SW 1271 (cell line): ENCODE measurements around the gene GRIP2.

Experiments used
- DNase-seq, 2 experiments: peaks; one replicate each; lab custom pipeline; 2025; lab: John Stamatoyannopoulos, UW

GRIP2 gene

GRCh38 chr3:14452740-14453710 lies 87.1 kb downstream of the GRIP2 start:
- no peak for DNase-seq

DNA sequence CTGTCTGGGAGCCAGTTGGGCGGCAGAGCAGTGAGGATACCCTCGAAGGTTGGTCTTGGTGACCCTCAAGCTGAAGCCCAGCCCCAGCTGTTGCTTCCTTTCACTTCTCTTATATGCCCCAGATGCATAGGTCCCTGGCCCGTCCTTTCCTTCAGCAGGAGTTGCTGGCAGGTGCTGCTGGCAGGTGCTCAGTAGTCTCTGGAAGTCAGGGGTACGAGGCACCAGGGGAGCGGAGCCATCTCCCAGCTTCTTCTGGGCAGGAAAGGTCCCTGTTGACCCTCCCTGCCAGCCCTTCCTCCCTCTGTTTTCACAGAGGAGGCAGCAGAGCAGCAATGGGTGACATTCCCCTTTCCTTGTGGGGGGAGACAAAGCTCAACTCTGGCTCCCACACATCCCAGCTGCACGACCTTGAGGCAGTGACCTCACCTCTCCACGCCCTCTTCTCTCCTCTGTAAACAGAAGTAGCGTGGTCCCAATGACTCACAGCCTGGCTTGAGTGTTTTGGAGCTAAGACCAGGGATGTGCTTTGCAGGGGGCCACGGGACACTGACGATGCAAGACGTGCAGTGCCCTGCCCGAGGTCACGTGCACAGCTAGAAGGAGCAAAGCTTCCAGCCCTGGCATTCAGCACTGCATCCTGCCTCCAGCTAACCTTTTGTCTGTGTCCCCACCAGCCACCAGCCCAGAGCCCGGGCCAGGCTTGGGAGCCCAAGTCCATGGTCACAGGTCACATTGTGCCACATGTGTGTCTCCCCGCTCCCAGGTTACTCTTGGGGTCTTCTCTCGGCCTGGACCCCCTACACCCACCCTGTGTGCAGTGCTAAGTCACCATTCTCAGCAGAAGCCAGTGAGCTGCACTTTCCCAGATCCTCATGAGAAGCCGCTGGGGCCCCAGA lies 88.0 kb downstream of the GRIP2 start:
- no peak for DNase-seq

DNA sequence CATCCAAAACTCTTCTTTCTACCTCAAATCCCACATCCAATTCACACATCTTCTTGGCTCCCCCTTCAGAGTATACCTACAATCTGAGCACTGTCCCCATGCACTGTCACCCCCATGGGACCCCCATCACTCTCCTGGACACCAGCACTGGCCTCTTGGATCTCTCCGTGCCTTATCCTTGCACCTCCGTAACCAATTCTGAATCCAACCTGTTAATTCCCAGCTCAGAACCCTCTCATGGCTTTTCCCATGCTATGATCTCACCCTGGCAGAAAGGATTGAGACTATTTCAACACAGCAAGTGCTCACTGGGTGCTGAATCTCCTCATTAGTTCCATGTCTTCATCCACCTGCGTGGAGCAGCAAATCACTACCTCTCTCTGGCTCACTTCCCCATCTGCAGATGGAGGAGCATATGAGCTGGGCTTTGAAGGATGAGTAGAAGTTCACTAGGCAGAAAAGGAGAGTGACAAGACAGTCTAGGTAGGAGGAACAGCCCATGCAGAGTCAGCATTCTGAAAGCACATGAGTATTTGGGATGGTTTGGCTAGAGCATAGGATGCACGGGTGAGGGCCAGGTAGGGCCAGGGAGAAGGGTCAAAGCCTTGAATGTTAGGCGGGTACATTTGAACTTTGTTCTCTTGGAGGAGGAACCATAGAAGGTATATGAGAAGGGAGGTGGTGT lies 89.1 kb downstream of the GRIP2 start:
- no peak for DNase-seq

DNA sequence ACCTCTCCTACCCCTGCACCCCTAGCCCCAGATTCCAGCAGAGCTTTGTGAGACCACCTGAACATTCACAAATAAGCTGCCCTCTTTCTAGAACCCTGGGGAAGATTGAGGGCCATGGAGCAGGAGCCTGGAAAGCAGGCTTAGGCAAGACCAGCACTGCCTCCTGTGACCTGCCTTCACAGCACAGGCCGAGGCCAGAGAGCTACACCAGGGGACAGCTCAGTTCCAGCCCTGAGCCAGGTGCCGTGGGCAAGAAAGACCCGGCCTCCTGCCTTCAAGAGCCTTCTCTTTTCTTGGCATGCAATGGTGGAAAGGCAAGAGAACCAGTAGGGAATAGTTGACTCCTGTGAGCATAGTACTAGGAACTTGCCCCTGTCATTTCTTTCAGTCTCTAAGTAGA lies 89.6 kb downstream of the GRIP2 start:
- no peak for DNase-seq

DNA sequence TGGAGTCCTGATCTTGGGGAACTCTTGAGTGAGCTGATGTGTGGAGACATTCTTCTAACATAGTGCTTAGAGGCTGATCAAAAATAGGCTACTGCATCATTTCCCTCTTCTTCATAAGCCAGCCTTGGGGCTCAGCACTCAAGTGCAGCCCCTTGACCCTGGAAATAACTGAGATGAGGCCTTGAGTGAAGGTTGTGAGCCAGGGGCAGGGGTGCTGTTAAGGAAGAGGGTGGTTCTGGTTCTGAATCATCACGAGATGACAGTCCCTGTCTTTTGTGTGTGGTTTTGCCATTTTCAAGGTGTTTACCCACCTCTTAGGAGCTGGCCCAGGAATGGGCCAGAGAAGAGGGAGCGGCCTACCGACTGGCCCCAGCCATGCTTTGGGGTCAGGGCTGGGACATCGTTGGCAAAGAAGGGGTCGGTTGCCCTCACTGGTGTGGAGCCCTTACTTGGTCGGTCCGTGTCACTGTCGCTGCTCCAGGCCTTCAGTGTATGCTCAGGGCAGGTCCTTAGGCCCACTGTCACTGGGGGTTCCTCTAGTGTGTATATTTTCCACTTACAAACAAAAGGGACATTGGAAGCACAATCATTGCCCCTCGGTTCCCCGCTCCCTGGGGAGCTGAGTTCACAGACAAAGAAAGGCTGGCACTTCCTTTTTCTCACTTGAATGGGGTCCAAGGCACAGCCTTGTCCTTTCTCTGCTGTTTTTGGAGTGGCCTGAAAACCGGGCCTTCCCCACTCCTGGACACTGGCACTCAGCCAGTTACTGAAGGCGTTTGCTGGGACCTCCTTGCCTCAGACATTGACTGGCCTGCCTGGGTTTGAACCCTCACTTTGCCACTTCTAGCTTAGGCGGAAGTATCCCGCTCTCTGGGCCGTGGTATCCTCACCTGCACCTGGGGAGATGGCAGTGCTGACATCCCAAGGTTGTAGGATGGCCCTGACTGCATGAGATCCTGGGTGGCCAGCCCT lies 91.1 kb downstream of the GRIP2 start:
- no peak for DNase-seq

DNA sequence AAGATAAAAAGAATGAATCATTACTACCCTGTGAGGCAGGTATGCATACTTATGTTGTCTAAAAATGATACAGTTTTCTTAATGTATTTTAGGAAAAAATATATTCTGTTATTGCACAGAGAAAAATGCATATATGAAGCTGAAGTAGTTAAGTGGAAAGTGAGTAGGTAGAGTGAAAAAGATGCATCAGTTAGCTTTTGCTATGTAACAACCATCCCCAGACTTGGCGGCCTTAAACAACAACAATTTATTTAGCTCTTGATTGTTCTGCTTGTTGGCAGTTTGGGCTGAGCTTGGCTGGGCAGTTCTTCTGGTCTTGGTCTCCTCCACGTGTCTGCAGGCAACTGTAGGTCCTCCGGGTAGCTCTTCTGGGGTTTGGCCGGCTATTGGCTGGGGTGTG lies 92.1 kb downstream of the GRIP2 start:
- DNase-seq = no peak

- no peak for DNase-seq
These were observed 93.1 kb downstream of the GRIP2 start for GRCh38 chr3:14446988-14447570.

GRCh38 chr3:14445773-14446172 lies 94.4 kb downstream of the GRIP2 start:
- DNase-seq = no peak

DNA sequence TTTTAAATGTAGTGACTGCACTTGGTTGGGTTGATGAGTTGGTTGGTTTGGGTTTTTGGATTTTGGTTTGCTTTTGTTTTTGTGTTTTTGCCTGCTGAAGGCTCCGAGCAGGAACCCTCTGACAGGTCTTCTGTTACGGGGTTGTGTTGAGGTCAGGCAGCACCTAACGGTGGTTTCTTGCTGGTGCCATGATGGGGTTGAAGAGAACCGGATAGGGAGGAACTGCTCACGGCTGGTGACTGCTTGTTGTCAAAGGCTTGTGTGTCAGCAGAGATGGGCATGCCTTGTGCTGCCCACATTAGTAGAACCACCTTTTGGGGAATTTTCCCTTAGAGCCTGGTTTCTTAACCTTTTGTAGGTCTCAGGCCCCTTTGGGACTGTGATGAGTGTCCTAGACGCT lies 95.8 kb downstream of the GRIP2 start:
- no peak for DNase-seq

- peak in 1 of 2 experiments; percentile 19 for DNase-seq
These were observed 98.2 kb downstream of the GRIP2 start for GRCh38 chr3:14441920-14442300.

DNA sequence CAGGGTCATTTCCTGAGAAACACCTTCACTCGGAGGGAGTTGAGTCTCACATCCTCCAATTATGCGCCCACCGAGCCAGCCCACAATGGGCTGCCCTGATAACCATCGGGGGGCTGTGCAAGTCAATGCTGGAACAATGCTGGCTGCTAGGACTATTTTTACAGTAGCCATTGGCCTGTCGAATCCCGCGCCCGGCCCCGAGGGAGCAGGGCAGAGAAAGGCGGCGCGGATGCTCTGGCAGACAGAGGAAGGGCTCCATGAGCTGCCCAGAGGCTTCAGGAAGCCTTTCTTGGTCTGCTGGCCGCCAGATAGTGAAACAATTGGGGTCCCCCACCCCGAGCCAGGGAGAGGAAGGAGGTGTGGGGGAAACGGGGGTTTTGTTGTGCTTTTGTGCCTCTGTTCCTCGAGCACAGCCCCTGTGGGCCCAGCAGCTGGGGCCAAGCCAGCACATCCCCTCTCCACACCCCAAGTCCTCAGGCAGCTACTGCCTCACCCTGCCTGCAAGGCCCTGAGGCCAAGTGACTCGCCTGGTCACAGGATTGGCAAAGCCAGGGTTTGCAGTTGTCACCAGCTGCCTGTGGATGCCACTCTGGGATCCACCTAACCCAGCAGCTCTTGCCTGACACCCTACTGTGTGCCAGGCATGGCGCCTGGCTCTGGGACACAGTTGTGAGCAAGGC lies 98.8 kb downstream of the GRIP2 start:
- no peak for DNase-seq

GRCh38 chr3:14440531-14441239 lies 99.5 kb downstream of the GRIP2 start:
- peak in 1 of 2 experiments; percentile 17 for DNase-seq

DNA sequence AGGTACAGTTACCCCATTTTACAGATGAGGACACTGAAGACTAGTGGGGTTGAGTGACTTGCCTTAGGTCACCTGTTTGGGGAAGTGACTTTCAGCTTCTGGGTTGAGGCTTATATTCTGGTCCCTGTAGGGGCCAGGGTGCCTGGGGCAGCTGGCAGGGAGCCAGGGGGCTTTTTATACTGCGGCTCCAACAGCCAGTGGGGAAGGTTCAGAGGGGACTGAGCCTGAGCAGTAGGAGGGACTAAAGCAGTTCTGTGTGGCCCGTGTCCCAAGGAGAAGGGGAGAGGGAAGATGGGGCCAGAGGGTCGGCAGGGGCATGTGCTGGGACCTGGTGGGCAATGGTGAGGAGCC lies 100.0 kb downstream of the GRIP2 start:
- DNase-seq = no peak

DNA sequence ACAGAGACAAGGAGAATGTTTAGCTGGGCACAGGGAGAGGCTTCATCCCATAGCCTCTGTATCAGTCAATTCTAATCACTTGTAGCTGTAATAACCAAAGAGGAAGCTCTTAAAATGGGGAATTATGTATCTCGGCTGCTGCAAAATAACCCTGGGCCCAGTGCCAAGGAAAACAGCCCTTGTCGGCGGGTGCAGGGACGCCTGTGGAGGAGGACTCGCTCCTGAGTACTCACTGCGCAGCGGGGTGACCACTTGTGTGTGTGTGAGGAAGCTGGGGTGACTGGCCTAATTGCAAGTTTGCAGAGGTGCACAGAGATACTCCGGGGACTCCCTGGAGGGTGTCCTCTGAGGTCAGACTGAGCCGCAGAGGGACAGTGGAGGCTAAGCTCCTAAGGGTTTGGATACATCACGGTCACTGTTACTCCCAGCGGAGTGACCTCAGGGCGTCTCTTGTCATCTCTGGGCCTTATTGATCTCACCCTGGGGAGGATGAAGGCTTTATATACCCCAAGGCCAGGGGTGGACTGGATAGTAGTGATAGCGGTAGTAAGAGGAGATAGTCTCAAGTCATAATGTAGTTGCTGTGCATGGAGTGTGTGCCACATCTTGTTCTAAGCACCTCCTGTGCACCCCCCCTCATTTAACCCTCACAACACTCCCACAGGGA lies 100.5 kb downstream of the GRIP2 start:
- no peak for DNase-seq
